Common myeloid progenitor, CD34-positive (primary cell): ENCODE results near the gene UBE3B.
A peak's percentile ranks its signal among the peaks of the same experiment; 100 is the strongest.

Experiments used
- CTCF ChIA-PET: fragments of 350-600 bp; sonication (Branson Sonifier 250); formaldehyde crosslinking; loops from one replicate; lab custom pipeline; 2021; ENCODE audit warnings: antibody characterized with exemption; lab: Charles Lee
- POLR2A ChIA-PET: fragments of 350-600 bp; sonication (Branson Sonifier 250); formaldehyde crosslinking; loops from one replicate; lab custom pipeline; 2021; ENCODE audit warnings: antibody characterized with exemption; lab: Charles Lee
- DNase-seq, 3 donors: peaks; one replicate each; pipeline versions ENCODE4 v3.0.0 to v3.0.0-alpha.2; 2013
- H3K27ac ChIP-seq, 2 experiments: 1 replicate in 1 of 2; 2 replicates in 1 of 2; pipeline ENCODE4 v1.7.0; 2013; ENCODE audit warnings: inconsistent platforms in 2 of 2, low read length in 2 of 2, mild to moderate bottlenecking in 2 of 2, low read depth in 1 of 2, moderate library complexity in 1 of 2; ENCODE audit not compliant: severe bottlenecking in 2 of 2, insufficient read depth in 1 of 2, poor library complexity in 1 of 2
- H3K27me3 ChIP-seq, 5 experiments: replicated peaks in 2 of 5; 1 replicate in 3 of 5; 2 replicates in 2 of 5; pipeline versions ENCODE4 v1.6.1 to v1.7.0; 2013; ENCODE audit warnings: low read length in 4 of 5, mild to moderate bottlenecking in 2 of 5, moderate library complexity in 2 of 5, inconsistent platforms in 1 of 5; ENCODE audit not compliant: insufficient read depth in 5 of 5, control insufficient read depth in 4 of 5
- H3K36me3 ChIP-seq, 4 experiments: 1 replicate in 2 of 4; 2 replicates in 2 of 4; pipeline versions ENCODE4 v1.6.1 to v1.7.0; 2013; ENCODE audit warnings: low read length in 3 of 4, control low read depth in 1 of 4, mild to moderate bottlenecking in 1 of 4; ENCODE audit not compliant: control insufficient read depth in 4 of 4, insufficient read depth in 4 of 4
- H3K4me1 ChIP-seq, 4 experiments: 1 replicate in 3 of 4; 2 replicates in 1 of 4; pipeline versions ENCODE4 v1.6.1 to v1.7.1; 2013; ENCODE audit warnings: low read length in 3 of 4, mild to moderate bottlenecking in 3 of 4, control low read depth in 1 of 4, inconsistent platforms in 1 of 4, moderate library complexity in 1 of 4; ENCODE audit not compliant: control insufficient read depth in 4 of 4, insufficient read depth in 4 of 4; ENCODE audit errors: control extremely low read depth in 1 of 4
- H3K4me3 ChIP-seq, 7 experiments: 1 replicate in 4 of 7; 2 replicates in 3 of 7; pipeline versions ENCODE4 v1.5.1 to v1.7.0; 2013; ENCODE audit warnings: mild to moderate bottlenecking in 7 of 7, low read length in 6 of 7, moderate library complexity in 6 of 7, inconsistent platforms in 2 of 7, low read depth in 2 of 7, control low read depth in 1 of 7; ENCODE audit not compliant: insufficient read depth in 4 of 7, control insufficient read depth in 1 of 7; ENCODE audit errors: extremely low read depth in 1 of 7
- H3K9me3 ChIP-seq, 5 experiments: 1 replicate in 4 of 5; 2 replicates in 1 of 5; pipeline versions ENCODE4 v1.6.1 to v1.7.1; 2013; ENCODE audit warnings: low read length in 4 of 5, mild to moderate bottlenecking in 2 of 5, inconsistent platforms in 1 of 5, low read depth in 1 of 5, moderate library complexity in 1 of 5; ENCODE audit not compliant: control insufficient read depth in 4 of 5, insufficient read depth in 2 of 5; ENCODE audit errors: control extremely low read depth in 1 of 5
- WGBS: methylation state at CpG from one replicate; pipeline ENCODE4 v1.1.5; 2013; ENCODE audit not compliant: insufficient coverage; 5-methylcytosine and 5-hydroxymethylcytosine counted together

UBE3B gene

DNA sequence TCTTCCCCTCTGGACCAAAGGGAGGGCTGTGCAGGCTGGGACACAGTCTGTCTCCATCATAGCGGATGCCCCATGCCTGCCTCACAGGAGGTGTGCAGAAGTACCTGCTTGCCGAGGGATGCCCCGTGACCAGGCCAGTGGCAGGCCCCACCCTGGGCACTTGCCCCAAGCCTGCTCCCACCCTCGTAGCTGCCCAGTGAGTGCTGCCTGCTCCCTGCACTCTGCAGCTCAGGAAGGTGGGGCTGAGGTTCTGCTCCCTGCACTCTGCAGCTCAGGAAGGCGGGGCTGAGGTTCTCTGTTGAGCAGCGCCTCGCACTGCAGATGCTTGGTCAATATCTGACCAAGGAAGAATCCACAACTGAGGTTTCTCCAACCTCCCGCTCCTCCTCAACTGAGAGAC, 89.0 kb downstream of the UBE3B start:
- 99% methylated on average over 8 of the region's 8 CpGs for WGBS
- Histone ChIP-seq H3K27me3 (no peaks in the 10 kb centered on the region), H3K9me3 (peaks cover 0 to 12% (median 6%) of the 10 kb centered on the region in 5 experiments), H3K4me3 (no peak overlapping the region), H3K27ac (no peak overlapping the region), H3K36me3 (peaks cover 17 to 87% (median 52%) of the 10 kb centered on the region in 4 experiments), H3K4me1 (no peaks in the 10 kb centered on the region)
- no peak for DNase-seq
- ChIA-PET CTCF (no interaction called here), POLR2A (no interaction called here)

DNA sequence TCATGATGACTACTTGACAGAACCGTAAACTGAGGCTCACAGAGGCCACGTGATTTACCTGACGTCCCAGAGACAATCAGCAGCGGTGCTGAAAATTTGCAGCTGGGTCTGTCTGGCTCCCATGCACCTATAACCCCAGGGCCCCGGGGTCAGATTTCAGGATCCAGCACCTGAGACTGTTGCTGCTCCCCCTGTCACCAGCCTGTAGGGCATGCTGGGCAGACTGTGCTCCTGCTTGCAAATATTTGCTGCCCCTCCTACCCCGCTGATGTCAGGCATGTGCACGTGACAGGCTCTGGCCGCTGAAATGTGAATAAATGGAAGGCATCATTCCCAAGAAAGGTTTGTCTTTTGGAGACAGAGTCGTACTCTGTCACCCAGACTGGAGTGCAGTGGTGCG, 89.9 kb downstream of the UBE3B start:
- peaks cover 16 to 85% (median 47%) of the 10 kb centered on the region in 4 experiments for H3K36me3 ChIP-seq
- DNase-seq = no peak
- no peak overlapping the region for H3K4me3 ChIP-seq
- ChIA-PET POLR2A (no interaction called here), CTCF (no interaction called here)
- 97% methylated on average over 10 of the region's 10 CpGs for WGBS
- H3K4me1 ChIP-seq = peaks cover 0 to 7% (median under 1%) of the 10 kb centered on the region in 4 experiments
- H3K27ac ChIP-seq = no peak overlapping the region
- peaks cover 0 to 7% (median 1%) of the 10 kb centered on the region in 5 experiments for H3K9me3 ChIP-seq
- no peaks in the 10 kb centered on the region for H3K27me3 ChIP-seq

DNA sequence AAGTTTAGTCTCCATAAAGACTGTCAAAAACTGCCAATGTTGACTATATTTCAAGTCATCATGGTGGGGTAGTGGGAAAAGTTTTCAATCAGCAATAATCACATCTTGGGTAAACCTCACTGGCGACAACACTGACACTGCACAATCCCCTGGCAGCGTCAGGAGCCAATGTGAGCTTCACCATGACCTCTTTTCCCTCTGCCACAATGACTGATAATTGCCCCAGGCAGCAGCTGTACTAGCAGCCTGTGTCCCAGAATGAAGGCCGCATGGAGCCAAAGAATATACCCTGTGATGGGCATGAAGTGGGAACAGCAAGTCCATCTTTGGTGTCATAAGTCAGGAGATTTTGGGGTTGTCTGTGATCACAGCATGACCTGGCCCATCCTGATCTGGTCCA, 90.5 kb downstream of the UBE3B start:
- peaks cover 11 to 79% (median 41%) of the 10 kb centered on the region in 4 experiments for H3K36me3 ChIP-seq
- CTCF ChIA-PET = no interaction called here
- no peak overlapping the region for H3K27ac ChIP-seq
- 91% methylated on average over 3 of the region's 3 CpGs for WGBS
- H3K27me3 ChIP-seq = no peaks in the 10 kb centered on the region
- H3K4me1 ChIP-seq = peaks cover 4 to 14% (median 7%) of the 10 kb centered on the region in 4 experiments
- POLR2A ChIA-PET = no interaction called here
- DNase-seq = no peak
- H3K9me3 ChIP-seq = peaks cover 0 to 2% (median 0%) of the 10 kb centered on the region in 5 experiments
- H3K4me3 ChIP-seq = no peak overlapping the region

DNA sequence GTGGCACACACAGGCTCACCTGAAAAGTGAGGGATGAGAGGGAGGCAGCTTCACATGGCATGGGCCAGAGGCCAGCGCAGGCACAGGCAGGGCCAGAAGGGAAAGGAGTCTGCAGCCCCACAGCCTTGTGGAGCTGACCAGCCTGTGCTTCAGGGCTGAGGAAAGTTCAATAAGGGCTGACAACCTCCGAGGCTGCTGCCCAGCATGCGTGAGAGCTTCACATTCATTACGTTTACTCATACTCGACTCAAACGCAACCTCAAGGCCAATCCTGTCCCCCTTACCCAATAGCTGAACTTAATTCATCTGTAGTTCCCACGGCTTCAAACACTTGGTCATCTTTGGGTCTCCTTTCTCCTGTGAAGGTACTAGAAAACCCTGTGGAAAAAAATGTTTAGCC, 91.1 kb downstream of the UBE3B start:
- WGBS = 96% methylated on average over 7 of the region's 7 CpGs
- no peak for DNase-seq
- peaks cover 4 to 15% (median 9%) of the 10 kb centered on the region in 4 experiments for H3K4me1 ChIP-seq
- no peak overlapping the region for H3K27ac ChIP-seq
- POLR2A ChIA-PET = interaction anchor here (0.6 kb wide), 1 partner anchor 721 kb away, joined by 3 read pairs; no protein-coding TSS in a partner anchor
- H3K27me3 ChIP-seq = no peaks in the 10 kb centered on the region
- H3K9me3 ChIP-seq = no peaks in the 10 kb centered on the region
- no peak overlapping the region for H3K4me3 ChIP-seq
- peaks cover 11 to 74% (median 38%) of the 10 kb centered on the region in 4 experiments for H3K36me3 ChIP-seq
- CTCF ChIA-PET = no interaction called here

DNA sequence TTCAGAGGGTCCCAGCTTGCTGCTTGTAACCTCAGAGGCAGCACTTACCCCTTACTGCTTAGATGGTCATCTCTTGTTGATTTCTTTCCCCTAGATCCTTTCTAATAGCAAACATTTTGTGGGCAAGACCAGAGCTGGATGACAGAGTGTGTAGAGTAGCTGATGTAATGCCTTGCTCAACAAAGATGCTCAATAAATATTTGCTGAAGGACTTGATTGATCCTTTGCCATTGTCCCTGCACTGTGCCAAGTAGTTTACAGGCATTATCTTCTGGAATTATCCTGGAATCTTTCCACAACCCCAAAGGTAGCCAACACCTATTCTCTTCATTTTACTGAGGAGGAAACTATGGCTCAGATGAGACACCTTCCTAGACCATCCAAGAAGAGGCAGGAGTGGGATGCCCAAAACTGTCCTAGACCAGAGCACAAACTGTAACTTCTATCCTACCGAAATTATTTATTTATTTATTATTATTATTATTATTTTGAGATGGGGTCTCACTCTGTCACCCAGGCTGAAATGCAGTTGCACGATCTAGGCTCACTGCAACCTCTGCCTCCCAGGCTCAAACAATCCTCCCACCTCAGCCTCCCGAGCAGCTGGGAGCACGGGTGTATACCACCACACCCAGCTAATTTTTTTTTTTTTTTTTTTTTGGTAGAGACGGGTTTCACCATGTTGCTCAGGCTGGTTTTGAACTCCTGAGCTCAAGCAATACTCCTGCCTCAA, 94.5 kb downstream of the UBE3B start:
- Histone ChIP-seq H3K4me3 (peak overlapping the region in 2 of 7 experiments; percentile 79 to 86), H3K4me1 (peaks cover 7 to 30% (median 15%) of the 10 kb centered on the region in 4 experiments), H3K36me3 (peaks cover 7 to 56% (median 22%) of the 10 kb centered on the region in 4 experiments), H3K9me3 (no peaks in the 10 kb centered on the region), H3K27me3 (no peaks in the 10 kb centered on the region), H3K27ac (peak overlapping the region in 1 of 2 experiments; percentile 7)
- WGBS = 90% methylated on average over 2 of the region's 5 CpGs
- DNase-seq = no peak
- POLR2A ChIA-PET = no interaction called here
- CTCF ChIA-PET = interaction anchor here (3.0 kb wide), 1 partner anchor 26 kb away, joined by 14 read pairs; no protein-coding TSS in a partner anchor

DNA sequence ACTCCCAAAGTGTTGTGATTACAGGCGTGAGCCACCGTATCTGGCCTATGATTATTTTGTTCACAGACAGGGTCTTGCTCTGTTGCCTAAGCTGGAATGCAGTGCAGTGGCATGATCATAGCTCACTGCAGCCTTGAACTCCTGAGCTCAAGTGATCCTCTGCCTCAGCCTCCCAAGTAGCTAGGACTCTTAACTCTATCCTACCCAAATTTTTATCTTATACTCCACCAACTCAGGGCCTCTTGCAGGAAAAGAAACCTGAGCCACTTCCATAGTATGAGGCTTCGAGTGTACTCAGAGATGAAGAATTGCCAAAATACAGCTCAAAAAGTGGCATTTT, 95.0 kb downstream of the UBE3B start:
- ChIA-PET POLR2A (no interaction called here), CTCF (interaction anchor here (1.4 to 3.0 kb wide), 2 partner anchors 20 to 25 kb away, joined by 3 to 14 read pairs; no protein-coding TSS in a partner anchor)
- Histone ChIP-seq H3K27ac (peak overlapping the region in 1 of 2 experiments; percentile 93), H3K9me3 (no peaks in the 10 kb centered on the region), H3K36me3 (peaks cover 7 to 56% (median 22%) of the 10 kb centered on the region in 4 experiments), H3K4me1 (peaks cover 7 to 30% (median 15%) of the 10 kb centered on the region in 4 experiments), H3K27me3 (no peaks in the 10 kb centered on the region), H3K4me3 (peak overlapping the region in 5 of 7 experiments; percentile 73 to 86 (median 81))
- DNase-seq = no peak
- WGBS = 100% methylated on average over 1 of the region's 3 CpGs
